ENCODE data around the gene SLC2A10.

DNA sequence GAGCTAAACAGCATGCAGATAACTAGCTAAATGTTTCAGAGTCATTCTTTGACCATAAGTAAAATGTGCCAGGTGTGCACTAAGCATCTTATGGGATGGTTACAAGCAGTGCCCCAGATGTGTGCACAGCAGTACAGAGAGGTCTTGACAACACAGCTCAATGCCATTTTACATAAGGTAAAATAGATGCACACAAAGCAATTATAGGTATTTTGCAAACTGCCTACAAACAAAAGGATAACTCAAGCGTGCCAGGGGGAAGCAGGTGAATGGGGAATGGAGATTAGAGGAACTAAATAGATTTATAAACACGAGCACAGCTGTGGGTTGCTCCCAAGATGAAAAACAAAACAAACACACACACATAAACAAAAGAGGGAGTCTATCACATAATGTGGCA, 64.8 kb downstream of the SLC2A10 start:
- TF ChIP-seq, protein P1, sequence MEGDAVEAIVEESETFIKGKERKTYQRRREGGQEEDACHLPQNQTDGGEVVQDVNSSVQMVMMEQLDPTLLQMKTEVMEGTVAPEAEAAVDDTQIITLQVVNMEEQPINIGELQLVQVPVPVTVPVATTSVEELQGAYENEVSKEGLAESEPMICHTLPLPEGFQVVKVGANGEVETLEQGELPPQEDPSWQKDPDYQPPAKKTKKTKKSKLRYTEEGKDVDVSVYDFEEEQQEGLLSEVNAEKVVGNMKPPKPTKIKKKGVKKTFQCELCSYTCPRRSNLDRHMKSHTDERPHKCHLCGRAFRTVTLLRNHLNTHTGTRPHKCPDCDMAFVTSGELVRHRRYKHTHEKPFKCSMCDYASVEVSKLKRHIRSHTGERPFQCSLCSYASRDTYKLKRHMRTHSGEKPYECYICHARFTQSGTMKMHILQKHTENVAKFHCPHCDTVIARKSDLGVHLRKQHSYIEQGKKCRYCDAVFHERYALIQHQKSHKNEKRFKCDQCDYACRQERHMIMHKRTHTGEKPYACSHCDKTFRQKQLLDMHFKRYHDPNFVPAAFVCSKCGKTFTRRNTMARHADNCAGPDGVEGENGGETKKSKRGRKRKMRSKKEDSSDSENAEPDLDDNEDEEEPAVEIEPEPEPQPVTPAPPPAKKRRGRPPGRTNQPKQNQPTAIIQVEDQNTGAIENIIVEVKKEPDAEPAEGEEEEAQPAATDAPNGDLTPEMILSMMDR (IDR thresholded peaks at IDR 0.05): no peak
- TF ChIP-seq POLR2A (IDR thresholded peaks at IDR 0.05): no peak

Data from lower leg skin (tissue), 3 donors.